Stimulated activated CD8-positive, alpha-beta memory T cell treated with anti-CD3 and anti-CD28 coated beads, Interleukin-15, amount 100 ng/mL, for 1 hour (primary cell): Measurements from ENCODE around the gene THOC1.

ENCODE experiments used
- DNase-seq: peaks from one replicate; pipeline ENCODE4 v3.0.0-alpha.2; 2020; ENCODE audit warnings: low read depth

THOC1 gene

GRCh38 chr18:213505-213904 lies 54.3 kb downstream of the THOC1 start:
- DNase-seq, result no peak

GRCh38 chr18:212780-213179 lies 55.1 kb downstream of the THOC1 start:
- no peak for DNase-seq

DNA sequence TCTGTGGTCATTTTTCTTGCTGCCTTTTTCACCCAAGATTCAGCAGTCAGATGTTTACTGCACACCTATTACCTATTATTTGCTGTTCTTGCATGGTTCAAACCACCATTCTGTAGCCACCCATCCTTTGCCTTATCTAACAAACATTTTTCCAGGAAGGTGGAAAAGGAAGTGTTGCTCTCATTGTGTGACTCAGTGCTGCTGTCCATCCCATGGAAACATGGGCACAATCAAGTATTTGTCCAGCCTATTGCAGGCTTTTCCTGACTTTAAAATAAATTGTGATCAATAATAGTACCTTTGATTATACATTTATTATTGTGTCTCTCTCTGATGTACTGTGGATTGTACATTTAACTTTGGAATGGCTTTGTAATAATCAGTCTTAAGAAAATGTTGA lies 56.3 kb downstream of the THOC1 start:
- DNase-seq, result no peak

GRCh38 chr18:210733-211132 lies 57.1 kb downstream of the THOC1 start:
- DNase-seq, result no peak

GRCh38 chr18:210075-210474 lies 57.8 kb downstream of the THOC1 start:
- no peak for DNase-seq

GRCh38 chr18:199768-200167 lies 68.1 kb downstream of the THOC1 start:
- no peak for DNase-seq

GRCh38 chr18:199214-199613 lies 68.6 kb downstream of the THOC1 start:
- DNase-seq, result no peak

GRCh38 chr18:195651-196050 lies 72.2 kb downstream of the THOC1 start:
- DNase-seq, result no peak

DNA sequence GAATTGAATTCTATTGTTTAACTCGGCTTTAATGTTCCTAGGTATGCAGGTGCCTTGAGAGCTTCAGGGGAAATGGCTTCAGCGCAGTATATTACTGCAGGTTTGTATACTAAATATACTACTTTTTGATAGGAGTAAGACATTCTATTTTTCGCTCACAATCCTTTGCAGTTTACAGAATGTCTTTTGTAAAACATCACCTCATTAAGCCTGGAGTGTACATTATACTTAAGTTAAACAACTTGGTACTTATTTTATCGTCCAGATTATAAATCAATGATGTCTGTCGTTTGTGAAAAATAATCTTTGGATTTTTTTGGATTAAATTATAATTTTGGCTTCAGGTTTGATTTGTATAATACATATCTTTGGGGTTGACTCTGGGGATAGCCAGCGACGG lies 75.0 kb downstream of the THOC1 start:
- DNase-seq, result no peak

DNA sequence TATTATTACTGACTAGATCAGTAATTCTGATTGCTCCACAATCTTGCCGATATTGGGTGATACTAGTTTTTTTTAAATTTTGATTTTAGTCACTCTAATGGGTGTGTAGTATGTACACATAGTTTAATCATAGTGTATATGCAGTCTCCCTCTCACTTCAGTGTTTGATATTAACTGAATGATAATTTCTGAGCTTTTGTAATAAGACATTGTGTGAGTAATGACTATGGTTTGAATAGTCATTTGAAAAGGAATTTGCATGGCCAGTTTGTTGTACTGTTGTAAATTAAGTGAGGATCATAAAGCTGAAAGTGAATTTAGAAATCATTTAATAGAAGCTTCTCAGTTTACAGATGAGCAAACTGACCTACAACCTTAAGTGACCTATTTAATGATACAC lies 76.1 kb downstream of the THOC1 start:
- DNase-seq, result no peak

DNA sequence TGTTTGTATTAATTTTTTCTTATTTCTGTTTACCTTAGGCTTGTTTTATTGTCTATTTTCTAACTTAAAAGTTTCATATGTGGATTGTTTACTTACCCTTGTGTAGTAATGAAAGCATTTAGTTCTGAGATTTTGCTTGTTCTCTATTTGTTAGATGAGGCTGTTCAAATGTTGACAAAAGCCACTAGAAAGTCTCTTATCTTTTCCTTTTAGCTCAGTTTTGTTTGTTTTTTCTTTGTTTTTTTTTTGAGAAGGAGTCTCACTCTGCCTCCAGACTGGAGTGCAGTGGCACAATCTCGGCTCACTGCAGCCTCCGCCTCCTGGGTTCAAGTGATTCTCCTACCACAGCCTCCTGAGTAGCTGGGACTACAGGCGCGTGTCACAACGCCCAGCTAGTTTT lies 78.6 kb downstream of the THOC1 start:
- DNase-seq, result no peak

GRCh38 chr18:183769-184168 lies 84.1 kb downstream of the THOC1 start:
- no peak for DNase-seq

- no peak for DNase-seq
Measured at GRCh38 chr18:181711-182110, 86.1 kb downstream of the THOC1 start.

DNA sequence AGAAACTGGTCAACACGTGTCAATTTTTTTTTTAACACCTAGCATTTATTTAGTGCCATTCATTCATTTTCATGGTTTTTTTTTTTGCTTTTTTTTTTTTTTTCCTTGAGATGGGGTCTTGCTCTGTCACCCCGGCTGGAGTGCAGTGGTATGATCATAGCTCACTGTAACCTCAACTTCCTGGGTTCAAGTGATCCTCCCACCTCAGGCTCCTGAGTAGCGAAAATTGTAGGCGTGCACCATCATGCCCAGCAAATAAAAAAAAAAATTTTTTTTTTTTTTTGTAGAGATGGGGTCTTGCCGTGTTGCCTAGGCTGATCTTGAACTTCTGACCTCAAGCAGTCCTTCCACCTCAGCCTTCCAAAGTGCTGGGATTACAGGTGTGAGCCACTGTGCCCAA lies 88.3 kb downstream of the THOC1 start:
- DNase-seq, result no peak

- DNase-seq, result no peak
Measured at GRCh38 chr18:172361-172760, 95.5 kb downstream of the THOC1 start.
